Measurements from ENCODE around the gene DNER. TPM values are rescaled to one million over a fixed set of nuclear protein-coding genes. Genes with fewer than 3 reads are reported as not detected.

DNER gene
- polyA plus RNA-seq, 1 of the 3 experiments (the other 2 are of a cell fraction), result 1.4 TPM

DNA sequence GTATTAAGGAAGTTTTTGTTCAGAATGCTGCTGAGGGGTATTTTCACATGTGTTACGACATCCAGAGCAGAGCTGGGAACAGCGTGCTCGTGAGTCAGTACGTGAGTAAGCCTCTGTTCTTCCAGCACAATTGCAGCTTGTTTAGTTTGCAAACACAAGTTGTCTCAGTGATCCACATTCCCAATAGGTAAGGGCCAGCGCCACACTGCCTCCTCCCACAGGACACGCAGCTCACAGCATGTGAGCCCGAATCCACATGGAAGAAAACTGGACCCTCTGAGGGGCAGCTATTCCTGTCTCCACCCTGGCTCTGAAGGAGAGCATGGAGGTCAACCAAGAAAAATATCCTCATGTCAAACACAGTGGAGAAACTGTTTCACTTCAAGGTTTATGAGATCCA, 269.3 kb downstream of the DNER start:
- no peaks in the 10 kb centered on the region for H4K20me1 ChIP-seq (ENCODE audit: insufficient read depth)
- H3K9ac ChIP-seq, result peak overlapping the region; percentile 48; the same call in 1 of the 2 replicates
- H3K9me3 ChIP-seq, result no peaks in the 10 kb centered on the region
- WGBS (ENCODE audit: low lambda C conversion rate), result 58% methylated on average over 7 of the region's 7 CpGs
- peak overlapping the region; percentile 25; the same call in 1 of the 2 replicates for H3K4me2 ChIP-seq
- H3K27ac ChIP-seq (ENCODE audit: low read depth in 2 of 2, low read length in 1 of 2), result peak overlapping the region in 1 of 2 experiments; percentile 77; a peak in 2 of 4 replicates
- ChIA-PET CTCF (no interaction called here), POLR2A (no interaction called here)
- peaks cover 0 to 11% of the 10 kb centered on the region in 2 experiments; a peak in 2 of 4 replicates for H3K4me1 ChIP-seq (ENCODE audit: control insufficient read depth in 1 of 2, insufficient read depth in 2 of 2, low read depth in 1 of 2, low read length in 1 of 2)
- no peaks in the 10 kb centered on the region for H3K79me2 ChIP-seq (ENCODE audit: insufficient read depth)
- peaks cover 7% of the 10 kb centered on the region for H3F3A ChIP-seq (replicated peaks; ENCODE audit: insufficient read depth)
- peak overlapping the region; percentile 65 for H2AFZ ChIP-seq (ENCODE audit: low read depth)
- no peaks in the 10 kb centered on the region for H3K27me3 ChIP-seq (ENCODE audit: insufficient read depth)
- H3K9me2 ChIP-seq, result no peaks in the 10 kb centered on the region
- H3K4me3 ChIP-seq (ENCODE audit: low read depth in 2 of 2, low read length in 1 of 2), result no peak overlapping the region
- H3K36me3 ChIP-seq (replicated peaks in 1 of 2; ENCODE audit: control insufficient read depth in 1 of 2, insufficient read depth in 2 of 2, low read length in 1 of 2), result no peaks in the 10 kb centered on the region
- DNase-seq, result no peak
- TF ChIP-seq CHD2 (IDR thresholded peaks at IDR 0.05; ENCODE audit: low read length, partially characterized antibody) (no peak), TAF1 (IDR thresholded peaks at IDR 0.05; ENCODE audit: borderline replicate concordance, low read depth, low read length) (no peak), SMC3 (IDR thresholded peaks at IDR 0.05; ENCODE audit: low read depth, low read length) (no peak), IRF3 (IDR thresholded peaks at IDR 0.05; ENCODE audit: low read depth, low read length) (no peak), FOXJ3 (CRISPR knock-in tag; IDR thresholded peaks at IDR 0.05) (no peak), GATA2 (CRISPR knock-in tag; IDR thresholded peaks at IDR 0.05) (no peak), RCOR1 (IDR thresholded peaks at IDR 0.05; ENCODE audit: low read length) (no peak), GABPA (IDR thresholded peaks at IDR 0.05; ENCODE audit: low read depth) (no peak), EZH2phosphoT487 (IDR thresholded peaks at IDR 0.05; ENCODE audit: borderline replicate concordance, low read depth) (no peak), JUND (IDR thresholded peaks at IDR 0.05) (peak; percentile 38; the same call in 1 of the 2 replicates), USF1 (IDR thresholded peaks at IDR 0.05; ENCODE audit: borderline replicate concordance, low read depth) (no peak), NFIC (IDR thresholded peaks at IDR 0.05; ENCODE audit: borderline replicate concordance) (no peak), FOXM1 (IDR thresholded peaks at IDR 0.05; ENCODE audit: low read depth) (no peak), TEAD4 (IDR thresholded peaks at IDR 0.05; ENCODE audit: borderline replicate concordance, insufficient read depth) (peak; percentile 30; the same call in 1 of the 2 replicates), FOSL2 (IDR thresholded peaks at IDR 0.05; ENCODE audit: borderline replicate concordance, low read depth) (peak; percentile 71), MXI1 (IDR thresholded peaks at IDR 0.05; ENCODE audit: low read depth, low read length) (no peak), ZBTB33 (IDR thresholded peaks at IDR 0.05; ENCODE audit: borderline replicate concordance, low read depth) (no peak), MEF2A (IDR thresholded peaks at IDR 0.05; ENCODE audit: borderline replicate concordance, low read depth) (no peak), POLR2AphosphoS5 (IDR thresholded peaks at IDR 0.05; ENCODE audit: low read depth, low read length) (no peak), TCF12 (IDR thresholded peaks at IDR 0.05) (peak; percentile 66), RFX5 (IDR thresholded peaks at IDR 0.05; ENCODE audit: low read length) (no peak), RAD21 (IDR thresholded peaks at IDR 0.05; ENCODE audit: low read length) (no peak), NRF1 (IDR thresholded peaks at IDR 0.05; ENCODE audit: low read depth, low read length) (no peak), SIN3A (IDR thresholded peaks at IDR 0.05; ENCODE audit: borderline replicate concordance, low read depth, low read length) (0 out of 2 replicates have a peak, but pooled peaks have one; percentile 20)
- TF ChIP-seq, protein P1, sequence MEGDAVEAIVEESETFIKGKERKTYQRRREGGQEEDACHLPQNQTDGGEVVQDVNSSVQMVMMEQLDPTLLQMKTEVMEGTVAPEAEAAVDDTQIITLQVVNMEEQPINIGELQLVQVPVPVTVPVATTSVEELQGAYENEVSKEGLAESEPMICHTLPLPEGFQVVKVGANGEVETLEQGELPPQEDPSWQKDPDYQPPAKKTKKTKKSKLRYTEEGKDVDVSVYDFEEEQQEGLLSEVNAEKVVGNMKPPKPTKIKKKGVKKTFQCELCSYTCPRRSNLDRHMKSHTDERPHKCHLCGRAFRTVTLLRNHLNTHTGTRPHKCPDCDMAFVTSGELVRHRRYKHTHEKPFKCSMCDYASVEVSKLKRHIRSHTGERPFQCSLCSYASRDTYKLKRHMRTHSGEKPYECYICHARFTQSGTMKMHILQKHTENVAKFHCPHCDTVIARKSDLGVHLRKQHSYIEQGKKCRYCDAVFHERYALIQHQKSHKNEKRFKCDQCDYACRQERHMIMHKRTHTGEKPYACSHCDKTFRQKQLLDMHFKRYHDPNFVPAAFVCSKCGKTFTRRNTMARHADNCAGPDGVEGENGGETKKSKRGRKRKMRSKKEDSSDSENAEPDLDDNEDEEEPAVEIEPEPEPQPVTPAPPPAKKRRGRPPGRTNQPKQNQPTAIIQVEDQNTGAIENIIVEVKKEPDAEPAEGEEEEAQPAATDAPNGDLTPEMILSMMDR (IDR thresholded peaks at IDR 0.05), result no peak
- TF ChIP-seq, protein P2, sequence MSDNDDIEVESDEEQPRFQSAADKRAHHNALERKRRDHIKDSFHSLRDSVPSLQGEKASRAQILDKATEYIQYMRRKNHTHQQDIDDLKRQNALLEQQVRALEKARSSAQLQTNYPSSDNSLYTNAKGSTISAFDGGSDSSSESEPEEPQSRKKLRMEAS (IDR thresholded peaks at IDR 0.05; ENCODE audit: low read depth), result peak; percentile 88
- TF ChIP-seq, protein P3, sequence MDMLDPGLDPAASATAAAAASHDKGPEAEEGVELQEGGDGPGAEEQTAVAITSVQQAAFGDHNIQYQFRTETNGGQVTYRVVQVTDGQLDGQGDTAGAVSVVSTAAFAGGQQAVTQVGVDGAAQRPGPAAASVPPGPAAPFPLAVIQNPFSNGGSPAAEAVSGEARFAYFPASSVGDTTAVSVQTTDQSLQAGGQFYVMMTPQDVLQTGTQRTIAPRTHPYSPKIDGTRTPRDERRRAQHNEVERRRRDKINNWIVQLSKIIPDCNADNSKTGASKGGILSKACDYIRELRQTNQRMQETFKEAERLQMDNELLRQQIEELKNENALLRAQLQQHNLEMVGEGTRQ (IDR thresholded peaks at IDR 0.05; ENCODE audit: borderline replicate concordance, low read depth, low read length), result no peak
- TF ChIP-seq, protein P4, sequence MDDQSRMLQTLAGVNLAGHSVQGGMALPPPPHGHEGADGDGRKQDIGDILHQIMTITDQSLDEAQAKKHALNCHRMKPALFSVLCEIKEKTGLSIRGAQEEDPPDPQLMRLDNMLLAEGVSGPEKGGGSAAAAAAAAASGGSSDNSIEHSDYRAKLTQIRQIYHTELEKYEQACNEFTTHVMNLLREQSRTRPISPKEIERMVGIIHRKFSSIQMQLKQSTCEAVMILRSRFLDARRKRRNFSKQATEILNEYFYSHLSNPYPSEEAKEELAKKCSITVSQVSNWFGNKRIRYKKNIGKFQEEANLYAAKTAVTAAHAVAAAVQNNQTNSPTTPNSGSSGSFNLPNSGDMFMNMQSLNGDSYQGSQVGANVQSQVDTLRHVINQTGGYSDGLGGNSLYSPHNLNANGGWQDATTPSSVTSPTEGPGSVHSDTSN (IDR thresholded peaks at IDR 0.05), result peak; percentile 17; the same call in 1 of the 2 replicates
